NCI-H2196 (cell line): ENCODE data around the gene GUCY1A2.
"Not testable (repeated sequence)": the region's sequence is repeated elsewhere in the genome, so short reads cannot be mapped to it uniquely, and the experiment has no call there.

Experiments
- DNase-seq: peaks from one replicate; lab custom pipeline; 2025; ENCODE audit not compliant: unreplicated experiment; lab: John Stamatoyannopoulos, UW

Gene GUCY1A2

GRCh38 chr11:106950067-106950491 is 68.2 kb downstream of the GUCY1A2 start:
- DNase-seq, result peak; percentile 66

GRCh38 chr11:106943089-106943488 is 75.2 kb downstream of the GUCY1A2 start:
- DNase-seq, result no peak

- no peak for DNase-seq
These were observed 79.1 kb downstream of the GUCY1A2 start for GRCh38 chr11:106939157-106939556.

- no peak for DNase-seq
These were observed 81.2 kb downstream of the GUCY1A2 start for GRCh38 chr11:106937111-106937510.

GRCh38 chr11:106925245-106925644 is 93.0 kb downstream of the GUCY1A2 start:
- DNase-seq, result no peak

GRCh38 chr11:106920899-106921509 is 97.3 kb downstream of the GUCY1A2 start:
- no peak for DNase-seq

GRCh38 chr11:106917973-106918372 is 100.3 kb downstream of the GUCY1A2 start:
- DNase-seq, result peak; percentile 17

- no peak for DNase-seq
These were observed 103.9 kb downstream of the GUCY1A2 start for GRCh38 chr11:106914409-106914808.

GRCh38 chr11:106913141-106913540 is 105.1 kb downstream of the GUCY1A2 start:
- DNase-seq, result no peak

- no peak for DNase-seq
These were observed 113.5 kb downstream of the GUCY1A2 start for GRCh38 chr11:106904826-106905225.

GRCh38 chr11:106889718-106890117 is 128.6 kb downstream of the GUCY1A2 start:
- DNase-seq, result no peak

- no peak for DNase-seq
These were observed 129.9 kb downstream of the GUCY1A2 start for GRCh38 chr11:106888386-106888785.

GRCh38 chr11:106883693-106884092 is 134.6 kb downstream of the GUCY1A2 start:
- DNase-seq, result not testable (repeated sequence)

GRCh38 chr11:106879832-106880546 is 138.3 kb downstream of the GUCY1A2 start:
- no peak for DNase-seq

GRCh38 chr11:106879029-106879428 is 139.2 kb downstream of the GUCY1A2 start:
- no peak for DNase-seq

- no peak for DNase-seq
These were observed 143.3 kb downstream of the GUCY1A2 start for GRCh38 chr11:106875013-106875412.

GRCh38 chr11:106872246-106872645 is 146.0 kb downstream of the GUCY1A2 start:
- DNase-seq, result no peak

- DNase-seq, result no peak
These were observed 160.1 kb downstream of the GUCY1A2 start for GRCh38 chr11:106858200-106858599.

GRCh38 chr11:106856566-106856965 is 161.7 kb downstream of the GUCY1A2 start:
- DNase-seq, result no peak

GRCh38 chr11:106854429-106854828 is 163.8 kb downstream of the GUCY1A2 start:
- no peak for DNase-seq

- DNase-seq, result no peak
These were observed 164.3 kb downstream of the GUCY1A2 start for GRCh38 chr11:106853850-106854401.

- DNase-seq, result no peak
These were observed 165.5 kb downstream of the GUCY1A2 start for GRCh38 chr11:106852779-106853178.
